Keratinocyte (primary cell): ENCODE data around the gene FLRT1. TPM values are rescaled to one million over a fixed set of nuclear protein-coding genes. Genes with fewer than 3 reads are reported as not detected.

ENCODE experiments used
- DNase-seq: peaks from one replicate; pipeline ENCODE4 v3.0.0-alpha.2; 2011; ENCODE audit warnings: low read depth, missing footprints, low spot score
- FAIRE-seq: peaks from 2 replicates; lab custom pipeline; 2011; peaks lifted over from hg19 to GRCh38; lab: Jason Lieb, UNC
- H2AFZ ChIP-seq: 2 replicates; pipeline ENCODE4 v1.6.0; 2012; ENCODE audit warnings: low read length, control low read depth, inconsistent platforms; ENCODE audit not compliant: control insufficient read depth
- H3K27ac ChIP-seq: 2 replicates; pipeline ENCODE4 v1.5.1; 2011; ENCODE audit warnings: low read length; ENCODE audit not compliant: control insufficient read depth, insufficient read depth
- H3K27me3 ChIP-seq: 3 replicates; pipeline ENCODE4 v1.6.0; 2011; ENCODE audit warnings: low read length; ENCODE audit not compliant: control insufficient read depth, insufficient read depth; ENCODE audit errors: extremely low read depth
- H3K36me3 ChIP-seq, 2 experiments: 2 replicates in 1 of 2; 3 replicates in 1 of 2; pipeline ENCODE4 v1.5.1; 2011; ENCODE audit warnings: low read length in 2 of 2, mild to moderate bottlenecking in 1 of 2; ENCODE audit not compliant: control insufficient read depth in 2 of 2, insufficient read depth in 2 of 2; ENCODE audit errors: extremely low read depth in 1 of 2
- H3K4me1 ChIP-seq: 3 replicates; pipeline ENCODE4 v1.5.1; 2011; ENCODE audit warnings: low read length; ENCODE audit not compliant: control insufficient read depth, insufficient read depth; ENCODE audit errors: extremely low read depth
- H3K4me2 ChIP-seq: 3 replicates; pipeline ENCODE4 v1.6.0; 2011; ENCODE audit warnings: low read depth, low read length; ENCODE audit not compliant: control insufficient read depth, insufficient read depth; ENCODE audit errors: extremely low read depth
- H3K4me3 ChIP-seq, 3 experiments: fragments of 200-600 bp in 1 of 3; sonication (generic) in 1 of 3; 2 replicates in 2 of 3; 3 replicates in 1 of 3; pipeline ENCODE4 v1.5.1; 2011 to 2016; ENCODE audit warnings: low read length in 3 of 3, mild to moderate bottlenecking in 3 of 3, control low read depth in 2 of 3, inconsistent platforms in 1 of 3, low read depth in 1 of 3, mixed read lengths in 1 of 3, mixed run types in 1 of 3, moderate library complexity in 1 of 3; ENCODE audit not compliant: control insufficient read depth in 2 of 3, insufficient read depth in 2 of 3; ENCODE audit errors: extremely low read depth in 1 of 3
- H3K79me2 ChIP-seq: 2 replicates; pipeline ENCODE4 v1.6.0; 2012; ENCODE audit warnings: low read length; ENCODE audit not compliant: control insufficient read depth, insufficient read depth
- H3K9ac ChIP-seq: 3 replicates; pipeline ENCODE4 v1.6.0; 2011; ENCODE audit warnings: low read length; ENCODE audit not compliant: control insufficient read depth, insufficient read depth; ENCODE audit errors: extremely low read depth
- H3K9me1 ChIP-seq: 3 replicates; pipeline ENCODE4 v1.6.0; 2011; ENCODE audit warnings: low read length; ENCODE audit not compliant: control insufficient read depth, insufficient read depth; ENCODE audit errors: extremely low read depth
- H3K9me3 ChIP-seq: 2 replicates; pipeline ENCODE4 v1.5.1; 2012; ENCODE audit warnings: low read depth, low read length; ENCODE audit not compliant: control insufficient read depth
- H4K20me1 ChIP-seq: 3 replicates; pipeline ENCODE4 v1.6.0; 2011; ENCODE audit warnings: low read length; ENCODE audit not compliant: control insufficient read depth, insufficient read depth; ENCODE audit errors: extremely low read depth
- EZH2 ChIP-seq: IDR thresholded peaks from one replicate; pipeline ENCODE4 v1.6.1; 2012; ENCODE audit warnings: inconsistent platforms, mild to moderate bottlenecking, low read length, moderate library complexity
- dilution Hi-C: fragments of 300-500 bp; cut with MboI; formaldehyde crosslinking; loops from one replicate; pipeline ENCODE4 v1.7.0; 2020; ENCODE audit warnings: low sequenced_read_pairs; ENCODE audit not compliant: extremely low pct_ligation_motif_present
- polyA plus RNA-seq, 5 experiments: library from polyadenylated mRNA; depleted of rRNA in 3 of 5; stranded (reverse) in 3 of 5; stranded (forward) in 1 of 5; unstranded in 1 of 5; fragments of >200 nt; gene quantifications; 1 replicate in 1 of 5; 2 replicates in 3 of 5; 3 replicates in 1 of 5; pipeline versions ENCODE4 v1.2.1 to v1.2.3, GENCODE V29; 2011 to 2012; ENCODE audit warnings: missing spikeins in 2 of 5, low read depth in 1 of 5, low replicate concordance in 1 of 5
- TF ChIP-seq, protein P1 (sequence below), 3 experiments: IDR thresholded peaks in 1 of 3; conservative IDR thresholded peaks in 1 of 3; optimal IDR thresholded peaks in 1 of 3; 2 replicates in 2 of 3; 3 replicates in 1 of 3; pipeline versions ENCODE3 to v1.5.1; 2011; ENCODE audit warnings: low read length in 3 of 3, mild to moderate bottlenecking in 3 of 3, moderate library complexity in 2 of 3, control low read depth in 1 of 3, inconsistent platforms in 1 of 3; ENCODE audit not compliant: insufficient read depth in 2 of 3; ENCODE audit errors: extremely low read depth in 1 of 3

Gene FLRT1
- polyA plus RNA-seq, 1 donor (not counting 4 experiments of a cell fraction or from before 2014, with no cell fraction given), result not detected

DNA sequence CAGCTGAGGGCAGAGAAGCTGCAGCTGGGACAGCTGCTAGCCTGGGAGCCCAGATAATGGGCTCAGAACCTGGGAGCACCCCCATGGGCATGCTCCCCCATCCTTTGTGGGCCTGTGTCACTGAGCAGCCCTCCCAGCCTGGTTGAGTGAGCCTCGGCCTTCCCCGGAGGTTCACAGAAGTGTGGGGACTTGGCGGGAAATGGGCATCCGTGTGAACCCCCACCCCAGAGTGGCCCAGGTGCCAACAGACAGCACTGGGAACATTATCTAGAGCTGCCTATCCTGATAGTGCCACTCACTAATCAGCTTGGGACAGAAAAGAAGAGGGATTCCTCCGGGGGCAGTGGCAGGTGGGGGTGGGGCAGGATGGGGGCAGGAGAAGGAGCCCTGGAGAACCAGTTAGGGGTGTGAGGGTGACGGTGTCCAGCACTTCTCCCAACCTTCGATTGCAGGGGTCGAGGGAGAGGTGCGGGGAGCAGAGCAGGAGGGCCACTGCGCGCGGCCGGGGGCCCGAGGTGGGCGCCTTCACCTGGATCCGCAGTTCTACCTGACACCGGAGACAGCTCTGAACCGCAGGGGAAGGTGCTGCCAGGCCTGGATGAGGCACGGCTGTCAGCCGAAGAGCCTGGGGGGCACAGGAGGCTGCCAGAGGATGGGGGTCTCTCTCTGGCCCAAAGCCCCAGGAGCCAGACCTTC is 33.1 kb downstream of the FLRT1 start:
- Histone ChIP-seq H3K27me3 (no peaks in the 10 kb centered on the region), H3K4me3 (no peak overlapping the region), H3K9me3 (no peaks in the 10 kb centered on the region), H3K27ac (no peak overlapping the region), H3K4me1 (no peaks in the 10 kb centered on the region), H3K9ac (no peak overlapping the region), H3K36me3 (no peaks in the 10 kb centered on the region), H2AFZ (no peak overlapping the region), H3K4me2 (no peak overlapping the region), H3K79me2 (no peaks in the 10 kb centered on the region), H3K9me1 (no peaks in the 10 kb centered on the region), H4K20me1 (peaks cover 4% of the 10 kb centered on the region)
- dilution Hi-C loops, result no loop called here
- DNase-seq (no peak), FAIRE-seq (no peak)
- TF ChIP-seq EZH2, result no peak
- TF ChIP-seq, protein P1, sequence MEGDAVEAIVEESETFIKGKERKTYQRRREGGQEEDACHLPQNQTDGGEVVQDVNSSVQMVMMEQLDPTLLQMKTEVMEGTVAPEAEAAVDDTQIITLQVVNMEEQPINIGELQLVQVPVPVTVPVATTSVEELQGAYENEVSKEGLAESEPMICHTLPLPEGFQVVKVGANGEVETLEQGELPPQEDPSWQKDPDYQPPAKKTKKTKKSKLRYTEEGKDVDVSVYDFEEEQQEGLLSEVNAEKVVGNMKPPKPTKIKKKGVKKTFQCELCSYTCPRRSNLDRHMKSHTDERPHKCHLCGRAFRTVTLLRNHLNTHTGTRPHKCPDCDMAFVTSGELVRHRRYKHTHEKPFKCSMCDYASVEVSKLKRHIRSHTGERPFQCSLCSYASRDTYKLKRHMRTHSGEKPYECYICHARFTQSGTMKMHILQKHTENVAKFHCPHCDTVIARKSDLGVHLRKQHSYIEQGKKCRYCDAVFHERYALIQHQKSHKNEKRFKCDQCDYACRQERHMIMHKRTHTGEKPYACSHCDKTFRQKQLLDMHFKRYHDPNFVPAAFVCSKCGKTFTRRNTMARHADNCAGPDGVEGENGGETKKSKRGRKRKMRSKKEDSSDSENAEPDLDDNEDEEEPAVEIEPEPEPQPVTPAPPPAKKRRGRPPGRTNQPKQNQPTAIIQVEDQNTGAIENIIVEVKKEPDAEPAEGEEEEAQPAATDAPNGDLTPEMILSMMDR (optimal IDR thresholded peaks at IDR 0.05 in 1 of 3, IDR thresholded peaks at IDR 0.05 in 1 of 3, conservative IDR thresholded peaks at IDR 0.05 in 1 of 3; ENCODE audit: extremely low read depth in 1 of 3, insufficient read depth in 2 of 3, low read length in 3 of 3), result no peak

DNA sequence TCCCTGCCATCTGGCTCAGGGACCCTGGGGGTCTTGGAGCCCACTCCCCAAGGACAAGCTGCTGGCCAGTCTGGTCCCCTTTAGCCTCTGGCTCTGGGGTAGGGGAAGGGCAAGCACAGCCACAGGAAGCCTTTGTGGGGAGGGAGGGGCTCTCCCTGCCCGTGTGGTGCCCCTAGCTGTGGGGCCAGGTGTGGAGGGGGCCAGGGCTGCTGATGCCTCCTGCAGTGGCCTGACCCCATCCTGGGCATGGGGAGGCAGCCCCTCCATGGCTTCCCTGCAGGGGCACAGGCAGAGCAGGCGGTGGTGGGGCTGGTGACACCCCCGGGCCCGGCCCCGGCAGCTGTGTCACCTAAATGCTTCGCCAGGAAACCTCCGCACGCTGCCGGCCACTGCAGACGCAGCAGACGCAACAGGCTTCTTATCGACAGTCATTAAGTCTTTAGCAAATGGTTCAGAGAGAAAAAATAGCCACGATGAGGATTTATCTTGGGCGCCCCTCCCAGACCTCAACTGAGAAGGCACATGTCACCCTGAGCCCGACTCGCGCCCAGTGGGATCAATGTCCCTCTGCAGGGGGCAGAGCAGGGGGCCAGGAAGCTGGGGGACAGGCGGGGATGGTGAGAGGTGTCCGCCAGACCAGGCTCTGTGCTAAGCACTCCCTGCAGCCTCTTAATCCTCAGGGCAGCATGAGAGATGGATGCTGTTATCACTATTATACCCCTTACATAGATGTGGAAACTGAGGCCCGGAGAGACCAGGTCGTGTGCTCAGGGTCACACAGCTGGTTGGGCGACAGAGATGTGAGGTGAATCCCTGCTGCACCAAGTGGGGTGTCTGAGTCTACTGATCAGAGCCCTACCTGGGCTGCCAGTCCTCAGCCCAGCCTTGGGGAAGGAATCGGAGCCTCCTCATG is 33.9 kb downstream of the FLRT1 start:
- Histone ChIP-seq H3K4me1 (no peaks in the 10 kb centered on the region), H4K20me1 (peaks cover 4% of the 10 kb centered on the region), H2AFZ (no peak overlapping the region), H3K27ac (no peak overlapping the region), H3K9me1 (no peaks in the 10 kb centered on the region), H3K9me3 (no peaks in the 10 kb centered on the region), H3K79me2 (no peaks in the 10 kb centered on the region), H3K4me2 (no peak overlapping the region), H3K9ac (no peak overlapping the region), H3K4me3 (no peak overlapping the region), H3K36me3 (no peaks in the 10 kb centered on the region), H3K27me3 (no peaks in the 10 kb centered on the region)
- dilution Hi-C loops, result no loop called here
- no peak for TF ChIP-seq EZH2
- TF ChIP-seq, protein P1 (optimal IDR thresholded peaks at IDR 0.05 in 1 of 3, IDR thresholded peaks at IDR 0.05 in 1 of 3, conservative IDR thresholded peaks at IDR 0.05 in 1 of 3; ENCODE audit: extremely low read depth in 1 of 3, insufficient read depth in 2 of 3, low read length in 3 of 3), result no peak
- FAIRE-seq (no peak), DNase-seq (no peak)
